Effector CD4-positive, alpha-beta T cell (primary cell): ENCODE results near the gene PATE1.

Experiments
- DNase-seq: peaks from one replicate; pipeline ENCODE4 v3.0.0-alpha.2; 2020

Gene PATE1

GRCh38 chr11:125797641-125798040, 51.6 kb downstream of the PATE1 start:
- DNase-seq: no peak
